GM18870 (cell line): ENCODE results near the gene SCLT1.
A peak's percentile ranks its signal among the peaks of the same experiment; 100 is the strongest.
"Not testable (repeated sequence)": the region's sequence is repeated elsewhere in the genome, so short reads cannot be mapped to it uniquely, and the experiment has no call there.

Source experiments
- ATAC-seq: cut with Tn5 transposase; IDR thresholded peaks from one replicate; pipeline ENCODE4 v1.9.1; 2021; ENCODE audit warnings: moderate library complexity; ENCODE audit not compliant: unreplicated experiment

The SCLT1 gene

GRCh38 chr4:129077326-129077725 lies 16.0 kb downstream of the SCLT1 start:
- ATAC-seq: no peak

GRCh38 chr4:129069537-129069936 lies 23.8 kb downstream of the SCLT1 start:
- ATAC-seq: not testable (repeated sequence)

- ATAC-seq: no peak
Observed at GRCh38 chr4:129064717-129065116, 28.6 kb downstream of the SCLT1 start.

- ATAC-seq: no peak
Observed at GRCh38 chr4:129063640-129064039, 29.7 kb downstream of the SCLT1 start.

GRCh38 chr4:129062580-129062979 lies 30.8 kb downstream of the SCLT1 start:
- ATAC-seq: no peak

- no peak for ATAC-seq
Observed at GRCh38 chr4:129059028-129059427, 34.3 kb downstream of the SCLT1 start.

GRCh38 chr4:129046055-129046959 lies 47.0 kb downstream of the SCLT1 start:
- peak; percentile 81 for ATAC-seq

- no peak for ATAC-seq
Observed at GRCh38 chr4:129043523-129043922, 49.8 kb downstream of the SCLT1 start.

- ATAC-seq: no peak
Observed at GRCh38 chr4:129040471-129040870, 52.9 kb downstream of the SCLT1 start.

- no peak for ATAC-seq
Observed at GRCh38 chr4:129037093-129037492, 56.2 kb downstream of the SCLT1 start.

- ATAC-seq: no peak
Observed at GRCh38 chr4:129014566-129015509, 78.5 kb downstream of the SCLT1 start.

- ATAC-seq: no peak
Observed at GRCh38 chr4:129008096-129008495, 85.2 kb downstream of the SCLT1 start.

GRCh38 chr4:128986908-128987307 lies 106.4 kb downstream of the SCLT1 start:
- ATAC-seq: no peak

GRCh38 chr4:128986019-128986418 lies 107.3 kb downstream of the SCLT1 start:
- no peak for ATAC-seq

- no peak for ATAC-seq
Observed at GRCh38 chr4:128983771-128984485, 109.4 kb downstream of the SCLT1 start.

GRCh38 chr4:128981377-128981776 lies 112.0 kb downstream of the SCLT1 start:
- no peak for ATAC-seq

- no peak for ATAC-seq
Observed at GRCh38 chr4:128980816-128981326, 112.5 kb downstream of the SCLT1 start.

GRCh38 chr4:128979934-128980333 lies 113.4 kb downstream of the SCLT1 start:
- ATAC-seq: no peak

- ATAC-seq: no peak
Observed at GRCh38 chr4:128978985-128979384, 114.4 kb downstream of the SCLT1 start.

- no peak for ATAC-seq
Observed at GRCh38 chr4:128974136-128974581, 119.2 kb downstream of the SCLT1 start.

- no peak for ATAC-seq
Observed at GRCh38 chr4:128973384-128973783, 120.0 kb downstream of the SCLT1 start.
